Measurements from ENCODE around the gene B4GALT5. TPM values are rescaled to one million over a fixed set of nuclear protein-coding genes. Genes with fewer than 3 reads are reported as not detected.

The B4GALT5 gene
- total and polyA plus RNA-seq, 2 donors from 2014 or later, result 21.4 to 73.3 TPM

GRCh38 chr20:49595346-49595745, 118.3 kb downstream of the B4GALT5 start:
- Histone ChIP-seq H3K4me3 (ENCODE audit: low read length in 3 of 3) (no peak overlapping the region), H3K4me1 (ENCODE audit: control insufficient read depth in 2 of 3, insufficient read depth in 2 of 3, low read depth in 1 of 3, low read length in 3 of 3) (peaks cover 0 to 4% (median 0%) of the 10 kb centered on the region in 3 donors), H3K9me3 (ENCODE audit: control insufficient read depth in 2 of 3, insufficient read depth in 1 of 3, low read length in 3 of 3) (no peaks in the 10 kb centered on the region), H3K36me3 (ENCODE audit: control insufficient read depth in 2 of 3, insufficient read depth in 3 of 3, low read length in 3 of 3) (no peaks in the 10 kb centered on the region), H3K27ac (ENCODE audit: low read depth in 2 of 2, low read length in 2 of 2) (no peak overlapping the region), H3K9ac (ENCODE audit: low read length in 3 of 3) (no peak overlapping the region), H3K27me3 (ENCODE audit: control insufficient read depth, insufficient read depth, low read length) (no peaks in the 10 kb centered on the region)
- TF ChIP-seq CTCF (IDR thresholded peaks at IDR 0.05; ENCODE audit: borderline replicate concordance, extremely low read depth, insufficient read depth), result no peak
- intact Hi-C loops (cut with DNase I), result no loop called here
- FAIRE-seq (no peak), DNase-seq (no peak)

- FAIRE-seq (no peak), DNase-seq (no peak)
- no peak for TF ChIP-seq CTCF (IDR thresholded peaks at IDR 0.05; ENCODE audit: borderline replicate concordance, extremely low read depth, insufficient read depth)
- Histone ChIP-seq H3K27me3 (ENCODE audit: control insufficient read depth, insufficient read depth, low read length) (no peaks in the 10 kb centered on the region), H3K4me1 (ENCODE audit: control insufficient read depth in 2 of 3, insufficient read depth in 2 of 3, low read depth in 1 of 3, low read length in 3 of 3) (peaks cover 0 to 4% (median 0%) of the 10 kb centered on the region in 3 donors), H3K27ac (ENCODE audit: low read depth in 2 of 2, low read length in 2 of 2) (no peak overlapping the region), H3K36me3 (ENCODE audit: control insufficient read depth in 2 of 3, insufficient read depth in 3 of 3, low read length in 3 of 3) (no peaks in the 10 kb centered on the region), H3K9me3 (ENCODE audit: control insufficient read depth in 2 of 3, insufficient read depth in 1 of 3, low read length in 3 of 3) (no peaks in the 10 kb centered on the region), H3K4me3 (ENCODE audit: low read length in 3 of 3) (no peak overlapping the region), H3K9ac (ENCODE audit: low read length in 3 of 3) (no peak overlapping the region)
- intact Hi-C loops (cut with DNase I), result no loop called here
Observed at GRCh38 chr20:49594931-49595315, 118.8 kb downstream of the B4GALT5 start.

GRCh38 chr20:49594143-49594930, 119.3 kb downstream of the B4GALT5 start:
- DNase-seq, result peak in 2 of 5 donors; percentile 22 to 66
- intact Hi-C loops (cut with DNase I), result no loop called here
- peaks cover 0 to 4% (median 0%) of the 10 kb centered on the region in 3 donors for H3K4me1 ChIP-seq (ENCODE audit: control insufficient read depth in 2 of 3, insufficient read depth in 2 of 3, low read depth in 1 of 3, low read length in 3 of 3)
- H3K27ac ChIP-seq (ENCODE audit: low read depth in 2 of 2, low read length in 2 of 2), result no peak overlapping the region
- TF ChIP-seq CTCF (IDR thresholded peaks at IDR 0.05; ENCODE audit: borderline replicate concordance, extremely low read depth, insufficient read depth), result no peak
- H3K9me3 ChIP-seq (ENCODE audit: control insufficient read depth in 2 of 3, insufficient read depth in 1 of 3, low read length in 3 of 3), result no peaks in the 10 kb centered on the region
- no peak for FAIRE-seq
- H3K27me3 ChIP-seq (ENCODE audit: control insufficient read depth, insufficient read depth, low read length), result no peaks in the 10 kb centered on the region
- H3K36me3 ChIP-seq (ENCODE audit: control insufficient read depth in 2 of 3, insufficient read depth in 3 of 3, low read length in 3 of 3), result no peaks in the 10 kb centered on the region
- no peak overlapping the region for H3K4me3 ChIP-seq (ENCODE audit: low read length in 3 of 3)
- no peak overlapping the region for H3K9ac ChIP-seq (ENCODE audit: low read length in 3 of 3)
